ENCODE measurements around the gene TMEM243.

- TF ChIP-seq, protein P1, sequence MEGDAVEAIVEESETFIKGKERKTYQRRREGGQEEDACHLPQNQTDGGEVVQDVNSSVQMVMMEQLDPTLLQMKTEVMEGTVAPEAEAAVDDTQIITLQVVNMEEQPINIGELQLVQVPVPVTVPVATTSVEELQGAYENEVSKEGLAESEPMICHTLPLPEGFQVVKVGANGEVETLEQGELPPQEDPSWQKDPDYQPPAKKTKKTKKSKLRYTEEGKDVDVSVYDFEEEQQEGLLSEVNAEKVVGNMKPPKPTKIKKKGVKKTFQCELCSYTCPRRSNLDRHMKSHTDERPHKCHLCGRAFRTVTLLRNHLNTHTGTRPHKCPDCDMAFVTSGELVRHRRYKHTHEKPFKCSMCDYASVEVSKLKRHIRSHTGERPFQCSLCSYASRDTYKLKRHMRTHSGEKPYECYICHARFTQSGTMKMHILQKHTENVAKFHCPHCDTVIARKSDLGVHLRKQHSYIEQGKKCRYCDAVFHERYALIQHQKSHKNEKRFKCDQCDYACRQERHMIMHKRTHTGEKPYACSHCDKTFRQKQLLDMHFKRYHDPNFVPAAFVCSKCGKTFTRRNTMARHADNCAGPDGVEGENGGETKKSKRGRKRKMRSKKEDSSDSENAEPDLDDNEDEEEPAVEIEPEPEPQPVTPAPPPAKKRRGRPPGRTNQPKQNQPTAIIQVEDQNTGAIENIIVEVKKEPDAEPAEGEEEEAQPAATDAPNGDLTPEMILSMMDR (IDR thresholded peaks at IDR 0.05; ENCODE audit: insufficient read depth, low read length, poor library complexity, severe bottlenecking) = no peak
- TF ChIP-seq EZH2phosphoT487 (conservative IDR thresholded peaks at IDR 0.05; ENCODE audit: low read length) = no peak
These were observed 44.0 kb upstream of the TMEM243 start for GRCh38 chr7:87263537-87263936.

All from SU-DHL-6 (cell line).